Naive thymus-derived CD4-positive, alpha-beta T cell (primary cell): ENCODE data around the gene DNAH8. TPM values are rescaled to one million over a fixed set of nuclear protein-coding genes. Genes with fewer than 3 reads are reported as not detected.

Experiments used
- ATAC-seq: fragments of 150-1000 bp; cut with Tn5 transposase; 2 replicates; pipeline ENCODE4 v1.10.0; 2021; ENCODE audit warnings: mild to moderate bottlenecking, moderate library complexity
- CTCF ChIA-PET: fragments of 350-600 bp; sonication (Branson Sonifier 250); formaldehyde crosslinking; loops from one replicate; lab custom pipeline; 2021; ENCODE audit warnings: antibody characterized with exemption; lab: Charles Lee
- POLR2A ChIA-PET: fragments of 350-600 bp; sonication (Branson Sonifier 250); formaldehyde crosslinking; loops from one replicate; lab custom pipeline; 2021; ENCODE audit warnings: antibody characterized with exemption, inconsistent platforms; lab: Charles Lee
- DNase-seq, 9 donors: peaks; one replicate each; pipeline versions ENCODE4 v3.0.0 to v3.0.0-alpha.2; 2020 to 2022; ENCODE audit warnings: mixed read lengths in 1 of 9
- H3K27ac ChIP-seq: one replicate; pipeline ENCODE4 v1.7.0; 2013; ENCODE audit warnings: mild to moderate bottlenecking, low read depth, low read length, moderate library complexity
- H3K27me3 ChIP-seq, 2 donors: one replicate each; pipeline ENCODE4 v1.7.0; 2013; ENCODE audit warnings: low read length in 2 of 2, mild to moderate bottlenecking in 2 of 2, moderate library complexity in 2 of 2; ENCODE audit not compliant: control insufficient read depth in 2 of 2, insufficient read depth in 2 of 2
- H3K36me3 ChIP-seq, 3 experiments: 1 replicate in 2 of 3; 2 replicates in 1 of 3; pipeline ENCODE4 v1.7.0; 2013; ENCODE audit warnings: low read length in 3 of 3, mild to moderate bottlenecking in 3 of 3, moderate library complexity in 1 of 3; ENCODE audit not compliant: insufficient read depth in 3 of 3, control insufficient read depth in 2 of 3
- H3K4me1 ChIP-seq, 2 donors: one replicate each; pipeline ENCODE4 v1.7.0; 2013; ENCODE audit warnings: low read length in 2 of 2, mild to moderate bottlenecking in 2 of 2, moderate library complexity in 1 of 2; ENCODE audit not compliant: control insufficient read depth in 2 of 2, insufficient read depth in 2 of 2
- H3K4me3 ChIP-seq: 2 replicates; pipeline ENCODE4 v1.7.0; 2013; ENCODE audit warnings: mild to moderate bottlenecking, low read length
- H3K9me3 ChIP-seq, 3 experiments: 1 replicate in 2 of 3; 2 replicates in 1 of 3; pipeline ENCODE4 v1.7.0; 2013; ENCODE audit warnings: low read length in 3 of 3; ENCODE audit not compliant: control insufficient read depth in 2 of 3
- H3K27ac Mint-ChIP-seq, 9 donors: one replicate each; pipeline ENCODE4 v1.8.0; 2020 to 2022; ENCODE audit warnings: mixed read lengths in 9 of 9, mild to moderate bottlenecking in 8 of 9, moderate library complexity in 5 of 9, inconsistent platforms in 2 of 9
- H3K27me3 Mint-ChIP-seq, 5 donors: one replicate each; pipeline ENCODE4 v1.8.0; 2021 to 2022; ENCODE audit warnings: mixed read lengths in 5 of 5, mild to moderate bottlenecking in 1 of 5
- H3K36me3 Mint-ChIP-seq, 5 donors: one replicate each; pipeline ENCODE4 v1.8.0; 2020 to 2022; ENCODE audit warnings: mixed read lengths in 5 of 5, mild to moderate bottlenecking in 3 of 5, inconsistent platforms in 1 of 5
- H3K4me1 Mint-ChIP-seq, 7 donors: one replicate each; pipeline ENCODE4 v1.8.0; 2020 to 2022; ENCODE audit warnings: mixed read lengths in 7 of 7, mild to moderate bottlenecking in 3 of 7, inconsistent platforms in 1 of 7
- H3K4me3 Mint-ChIP-seq, 10 donors: one replicate each; pipeline ENCODE4 v1.8.0; 2020 to 2022; ENCODE audit warnings: mild to moderate bottlenecking in 10 of 10, mixed read lengths in 10 of 10, moderate library complexity in 6 of 10, inconsistent platforms in 2 of 10
- H3K9me3 Mint-ChIP-seq, 11 donors: one replicate each; pipeline ENCODE4 v1.8.0; 2020 to 2022; ENCODE audit warnings: mixed read lengths in 11 of 11, mild to moderate bottlenecking in 4 of 11, inconsistent platforms in 1 of 11, moderate library complexity in 1 of 11
- intact Hi-C, 2 donors: fragments of 100-400 bp; cut with micrococcal nuclease; formaldehyde crosslinking; loops; one replicate each; pipeline ENCODE4 v1.15.1; 2023
- polyA plus RNA-seq, 2 donors: library from polyadenylated mRNA; unstranded; fragments of 300-500 nt; fragmentation: Illumina TruSeq; gene quantifications; one replicate each; pipeline ENCODE4 v1.2.3, GENCODE V29; 2021
- total RNA-seq, 6 experiments: library from RNA in 5 of 6; stranded (reverse) in 5 of 6; gene quantifications; 1 replicate in 5 of 6; 2 replicates in 1 of 6; pipeline ENCODE4 v1.2.3 and lab custom pipeline; 2021 to 2026

The DNAH8 gene
- total and polyA plus RNA-seq, 7 experiments from 2014 or later: 0.02 to 0.15 (median 0.05) TPM; not detected in 2

DNA sequence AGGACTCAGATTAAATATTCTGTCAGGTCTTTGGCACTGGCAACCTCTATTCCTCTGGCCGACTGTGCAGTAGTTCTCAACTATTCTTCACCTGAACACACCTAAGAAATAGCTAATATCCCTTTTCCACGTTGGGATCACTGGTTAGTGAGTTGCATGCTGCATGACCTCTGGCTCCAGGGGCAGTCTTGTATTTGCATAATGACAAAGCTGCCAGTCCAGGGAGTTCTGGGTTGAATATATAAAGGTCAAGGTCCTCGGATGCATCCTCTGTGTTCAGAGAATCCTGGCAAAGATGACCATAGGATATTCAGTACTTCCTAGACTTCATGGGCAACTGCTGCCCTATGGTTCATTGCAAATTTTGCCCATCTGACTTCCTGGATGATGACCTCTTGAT is 131.2 kb downstream of the DNAH8 start:
- H3K27ac Mint-ChIP-seq: no peak overlapping the region
- no peak overlapping the region for H3K27ac ChIP-seq
- POLR2A ChIA-PET: no interaction called here
- H3K36me3 ChIP-seq: no peaks in the 10 kb centered on the region
- no peaks in the 10 kb centered on the region for H3K4me1 ChIP-seq
- no peaks in the 10 kb centered on the region for H3K36me3 Mint-ChIP-seq
- H3K4me1 Mint-ChIP-seq: no peaks in the 10 kb centered on the region
- DNase-seq (no peak), ATAC-seq (no peak)
- H3K9me3 Mint-ChIP-seq: no peaks in the 10 kb centered on the region
- no peak overlapping the region for H3K4me3 Mint-ChIP-seq
- CTCF ChIA-PET: no interaction called here
- H3K27me3 ChIP-seq: no peaks in the 10 kb centered on the region
- peaks cover 0 to 35% (median 3%) of the 10 kb centered on the region in 5 donors for H3K27me3 Mint-ChIP-seq
- no peak overlapping the region for H3K4me3 ChIP-seq
- no peaks in the 10 kb centered on the region for H3K9me3 ChIP-seq
- intact Hi-C loops: no loop called here

GRCh38 chr6:38846844-38847243 is 131.7 kb downstream of the DNAH8 start:
- Histone ChIP-seq H3K4me3 (no peak overlapping the region), H3K9me3 (no peaks in the 10 kb centered on the region), H3K27me3 (no peaks in the 10 kb centered on the region), H3K27ac (no peak overlapping the region), H3K36me3 (no peaks in the 10 kb centered on the region), H3K4me1 (no peaks in the 10 kb centered on the region)
- ATAC-seq (no peak), DNase-seq (no peak)
- H3K27me3 Mint-ChIP-seq: peaks cover 0 to 32% (median 6%) of the 10 kb centered on the region in 5 donors
- H3K27ac Mint-ChIP-seq: no peak overlapping the region
- intact Hi-C loops: no loop called here
- CTCF ChIA-PET: no interaction called here
- POLR2A ChIA-PET: no interaction called here
- H3K4me3 Mint-ChIP-seq: no peak overlapping the region
- H3K4me1 Mint-ChIP-seq: no peaks in the 10 kb centered on the region
- H3K9me3 Mint-ChIP-seq: no peaks in the 10 kb centered on the region
- H3K36me3 Mint-ChIP-seq: no peaks in the 10 kb centered on the region

GRCh38 chr6:38847497-38847896 is 132.4 kb downstream of the DNAH8 start:
- H3K9me3 Mint-ChIP-seq: no peaks in the 10 kb centered on the region
- no peaks in the 10 kb centered on the region for H3K36me3 ChIP-seq
- H3K27ac ChIP-seq: no peak overlapping the region
- no peaks in the 10 kb centered on the region for H3K9me3 ChIP-seq
- H3K36me3 Mint-ChIP-seq: no peaks in the 10 kb centered on the region
- no peaks in the 10 kb centered on the region for H3K4me1 ChIP-seq
- ChIA-PET CTCF (no interaction called here), POLR2A (no interaction called here)
- no peaks in the 10 kb centered on the region for H3K4me1 Mint-ChIP-seq
- intact Hi-C loops: no loop called here
- H3K27me3 Mint-ChIP-seq: peaks cover 0 to 32% (median 10%) of the 10 kb centered on the region in 5 donors
- H3K4me3 ChIP-seq: no peak overlapping the region
- DNase-seq (no peak), ATAC-seq (no peak)
- no peak overlapping the region for H3K4me3 Mint-ChIP-seq
- no peak overlapping the region for H3K27ac Mint-ChIP-seq
- H3K27me3 ChIP-seq: no peaks in the 10 kb centered on the region

DNA sequence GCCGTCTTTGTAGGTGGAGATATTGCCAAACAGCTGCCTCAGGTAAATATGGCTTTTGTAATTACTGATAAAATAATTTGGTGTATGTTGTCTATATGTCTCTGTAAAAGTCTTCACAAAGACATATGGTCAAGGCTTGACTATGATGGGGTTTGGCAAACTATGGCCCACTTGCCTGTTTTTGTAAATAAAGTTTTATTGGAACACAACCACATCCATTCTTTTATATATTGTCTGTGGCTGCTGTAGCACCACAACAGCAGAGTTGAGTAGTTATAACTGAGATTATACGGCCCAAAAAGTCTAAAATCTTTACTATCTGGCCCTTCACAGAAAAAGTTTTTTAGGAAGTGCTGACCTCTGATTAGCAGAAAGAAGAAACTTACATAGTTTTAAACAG is 133.6 kb downstream of the DNAH8 start:
- Histone ChIP-seq H3K4me3 (no peak overlapping the region), H3K27ac (no peak overlapping the region), H3K4me1 (no peaks in the 10 kb centered on the region), H3K9me3 (no peaks in the 10 kb centered on the region), H3K36me3 (no peaks in the 10 kb centered on the region), H3K27me3 (no peaks in the 10 kb centered on the region)
- intact Hi-C loops: no loop called here
- H3K27me3 Mint-ChIP-seq: peaks cover 0 to 32% (median 10%) of the 10 kb centered on the region in 5 donors
- POLR2A ChIA-PET: no interaction called here
- CTCF ChIA-PET: no interaction called here
- no peaks in the 10 kb centered on the region for H3K4me1 Mint-ChIP-seq
- no peaks in the 10 kb centered on the region for H3K9me3 Mint-ChIP-seq
- H3K36me3 Mint-ChIP-seq: no peaks in the 10 kb centered on the region
- ATAC-seq (no peak), DNase-seq (no peak)
- H3K27ac Mint-ChIP-seq: no peak overlapping the region
- H3K4me3 Mint-ChIP-seq: no peak overlapping the region

- DNase-seq (no peak), ATAC-seq (no peak)
- CTCF ChIA-PET: no interaction called here
- no peak overlapping the region for H3K27ac ChIP-seq
- no peaks in the 10 kb centered on the region for H3K36me3 ChIP-seq
- no peaks in the 10 kb centered on the region for H3K27me3 ChIP-seq
- H3K4me1 Mint-ChIP-seq: no peaks in the 10 kb centered on the region
- POLR2A ChIA-PET: no interaction called here
- no peaks in the 10 kb centered on the region for H3K36me3 Mint-ChIP-seq
- H3K4me1 ChIP-seq: no peaks in the 10 kb centered on the region
- H3K4me3 Mint-ChIP-seq: no peak overlapping the region
- no peak overlapping the region for H3K4me3 ChIP-seq
- H3K9me3 Mint-ChIP-seq: no peaks in the 10 kb centered on the region
- intact Hi-C loops: no loop called here
- peaks cover 11 to 34% (median 15%) of the 10 kb centered on the region in 5 donors for H3K27me3 Mint-ChIP-seq
- H3K9me3 ChIP-seq: no peaks in the 10 kb centered on the region
- no peak overlapping the region for H3K27ac Mint-ChIP-seq
These were observed 137.1 kb downstream of the DNAH8 start for GRCh38 chr6:38852215-38852614.

DNA sequence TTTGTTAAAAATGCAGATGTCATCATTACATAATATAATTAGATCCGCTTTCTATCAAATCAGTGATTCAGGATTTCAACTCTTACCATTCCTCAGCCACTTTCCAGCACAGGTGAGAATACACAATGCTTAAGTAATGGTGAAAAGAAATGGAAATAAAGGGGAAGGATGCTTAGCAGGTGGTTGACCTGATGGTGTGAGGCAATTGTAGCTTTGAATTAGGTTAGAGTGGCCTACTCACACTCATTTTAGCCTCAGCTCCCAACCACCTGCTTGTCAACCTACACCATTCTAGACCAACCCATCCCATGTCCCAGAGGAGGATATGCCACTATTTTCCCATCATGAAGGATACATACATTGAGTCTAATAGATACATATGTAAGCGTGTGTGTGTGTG is 138.1 kb downstream of the DNAH8 start:
- no peaks in the 10 kb centered on the region for H3K4me1 ChIP-seq
- Mint-ChIP-seq H3K9me3 (no peaks in the 10 kb centered on the region), H3K27me3 (peaks cover 11 to 31% (median 15%) of the 10 kb centered on the region in 5 donors), H3K4me3 (no peak overlapping the region), H3K27ac (no peak overlapping the region), H3K36me3 (no peaks in the 10 kb centered on the region), H3K4me1 (no peaks in the 10 kb centered on the region)
- H3K27ac ChIP-seq: no peak overlapping the region
- no peak overlapping the region for H3K4me3 ChIP-seq
- CTCF ChIA-PET: no interaction called here
- intact Hi-C loops: no loop called here
- POLR2A ChIA-PET: no interaction called here
- DNase-seq (no peak), ATAC-seq (no peak)
- H3K9me3 ChIP-seq: no peaks in the 10 kb centered on the region
- no peaks in the 10 kb centered on the region for H3K27me3 ChIP-seq
- no peaks in the 10 kb centered on the region for H3K36me3 ChIP-seq

DNA sequence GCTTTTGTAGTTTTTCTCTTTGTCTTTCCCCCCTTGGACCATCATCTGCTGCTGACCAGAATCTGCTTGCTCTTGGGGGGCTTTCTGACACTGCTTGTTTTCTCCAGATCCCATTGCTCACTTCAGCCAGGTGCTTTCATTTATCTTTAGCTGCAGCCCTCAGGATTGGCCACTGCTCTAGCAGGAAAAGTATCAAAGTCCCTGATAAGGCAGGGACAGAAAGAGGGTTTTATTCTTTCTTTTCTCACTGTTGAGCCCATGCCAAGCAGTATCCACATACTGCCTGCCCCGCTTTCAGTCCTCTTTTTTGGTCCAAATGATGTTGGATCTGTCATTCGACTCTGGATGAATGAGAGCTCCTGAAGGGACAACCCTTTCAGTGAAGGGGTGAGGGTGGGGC is 141.4 kb downstream of the DNAH8 start:
- ATAC-seq (no peak), DNase-seq (no peak)
- peaks cover 11 to 43% (median 13%) of the 10 kb centered on the region in 5 donors for H3K27me3 Mint-ChIP-seq
- Histone ChIP-seq H3K4me3 (no peak overlapping the region), H3K36me3 (no peaks in the 10 kb centered on the region), H3K27me3 (no peaks in the 10 kb centered on the region), H3K27ac (no peak overlapping the region), H3K9me3 (no peaks in the 10 kb centered on the region), H3K4me1 (no peaks in the 10 kb centered on the region)
- H3K36me3 Mint-ChIP-seq: no peaks in the 10 kb centered on the region
- no peak overlapping the region for H3K27ac Mint-ChIP-seq
- H3K9me3 Mint-ChIP-seq: no peaks in the 10 kb centered on the region
- ChIA-PET POLR2A (no interaction called here), CTCF (no interaction called here)
- H3K4me3 Mint-ChIP-seq: no peak overlapping the region
- H3K4me1 Mint-ChIP-seq: no peaks in the 10 kb centered on the region
- intact Hi-C loops: no loop called here
